GM12878 (cell line): ENCODE data around the gene TACC3. TPM values are rescaled to one million over a fixed set of nuclear protein-coding genes. Genes with fewer than 3 reads are reported as not detected.

Experiments used
- BMI1 ChIP-seq: fragments of 450-650 bp; IDR thresholded peaks from 2 replicates; pipeline ENCODE4 v1.6.1; 2016; ENCODE audit warnings: mild to moderate bottlenecking, moderate library complexity, borderline replicate concordance
- BRCA1 ChIP-seq: IDR thresholded peaks from 2 replicates; pipeline ENCODE4 v1.6.1; 2011; ENCODE audit warnings: low read depth, low read length, improper control_type of control experiment
- CEBPB ChIP-seq, 2 experiments: fragments of 150-350 bp in 1 of 2; IDR thresholded peaks; 2 replicates each; pipeline ENCODE4 v1.6.1; 2012 to 2014; ENCODE audit warnings: low read depth in 2 of 2, low read length in 2 of 2, borderline replicate concordance in 1 of 2, inconsistent platforms in 1 of 2
- CHD1 ChIP-seq: IDR thresholded peaks from 2 replicates; pipeline ENCODE4 v1.6.1; 2012; ENCODE audit warnings: low read depth, low read length, improper control_type of control experiment
- E4F1 ChIP-seq: fragments of 450-650 bp; IDR thresholded peaks from 2 replicates; pipeline ENCODE4 v1.6.1; 2018; ENCODE audit warnings: borderline replicate concordance, mild to moderate bottlenecking; ENCODE audit not compliant: partially characterized antibody
- HDGF ChIP-seq: fragments of 450-650 bp; IDR thresholded peaks from 2 replicates; pipeline ENCODE4 v1.6.1; 2016; ENCODE audit warnings: antibody characterized with exemption
- MTA3 ChIP-seq: IDR thresholded peaks from 2 replicates; pipeline ENCODE4 v1.6.1; 2012; ENCODE audit warnings: low read length, inconsistent platforms, borderline replicate concordance
- SMC3 ChIP-seq: IDR thresholded peaks from 2 replicates; pipeline ENCODE4 v1.6.1; 2011; ENCODE audit warnings: low read length, improper control_type of control experiment, borderline replicate concordance
- SRF ChIP-seq, 2 experiments: IDR thresholded peaks; 2 replicates each; pipeline ENCODE4 v1.6.1; 2011; ENCODE audit warnings: low read depth in 2 of 2, low read length in 2 of 2, mild to moderate bottlenecking in 1 of 2, moderate library complexity in 1 of 2
- SUPT20H ChIP-seq: IDR thresholded peaks from 2 replicates; pipeline ENCODE4 v1.6.1; 2011; ENCODE audit warnings: low read depth, mild to moderate bottlenecking, low read length, moderate library complexity, borderline replicate concordance; ENCODE audit not compliant: control insufficient read depth
- ZNF274 ChIP-seq: IDR thresholded peaks from one replicate; pipeline ENCODE4 v1.8.0; 2011; ENCODE audit not compliant: insufficient read length, insufficient read depth
- ZZZ3 ChIP-seq: IDR thresholded peaks from 2 replicates; pipeline ENCODE4 v1.6.1; 2011; ENCODE audit warnings: low read depth; ENCODE audit not compliant: control insufficient read depth, insufficient read length
- polyA plus RNA-seq, 11 experiments: library from polyadenylated mRNA; depleted of rRNA in 4 of 11; unstranded in 6 of 11; stranded (reverse) in 5 of 11; fragments of >200 nt; fragmentation: Nextera tagmentation in 4 of 11; fragmentation: Illumina TruSeq in 1 of 11; extraction: Ambion mirVana in 4 of 11; extraction: Trizol in 1 of 11; gene quantifications; 1 replicate in 1 of 11; 2 replicates in 10 of 11; pipeline versions ENCODE4 v1.2.1 to v1.2.3, GENCODE V29; 2011 to 2016; ENCODE audit warnings: inconsistent platforms in 2 of 11, missing spikeins in 2 of 11, low read depth in 1 of 11
- total RNA-seq, 4 experiments: library from RNA; depleted of rRNA in 3 of 4; stranded (reverse); fragments of >200 nt in 3 of 4; fragmentation: Illumina TruSeq in 1 of 4; extraction: Trizol in 1 of 4; gene quantifications; 2 replicates each; pipeline versions ENCODE4 v1.2.1 to v1.2.3, GENCODE V29; 2013 to 2021

Gene TACC3
- total and polyA plus RNA-seq, 10 of the 15 experiments (the other 5 are each of a cell fraction or from before 2014, with no cell fraction given), result 2.8 to 121 (median 73.3) TPM

- TF ChIP-seq E4F1 (no peak), ZZZ3 (no peak), MTA3 (no peak), CEBPB (IDR thresholded peaks at IDR 0.05; ENCODE audit: borderline replicate concordance in 1 of 2, low read depth in 2 of 2, low read length in 2 of 2) (no peak), SUPT20H (no peak), ZNF274 (no peak), BRCA1 (no peak), HDGF (no peak), SMC3 (no peak), SRF (IDR thresholded peaks at IDR 0.05; ENCODE audit: low read depth in 2 of 2, low read length in 2 of 2) (no peak), CHD1 (no peak), BMI1 (no peak)
These were observed 25.7 kb downstream of the TACC3 start (continued) for GRCh38 chr4:1746919-1747602.
